ENCODE measurements around the gene FAM81A.

DNA sequence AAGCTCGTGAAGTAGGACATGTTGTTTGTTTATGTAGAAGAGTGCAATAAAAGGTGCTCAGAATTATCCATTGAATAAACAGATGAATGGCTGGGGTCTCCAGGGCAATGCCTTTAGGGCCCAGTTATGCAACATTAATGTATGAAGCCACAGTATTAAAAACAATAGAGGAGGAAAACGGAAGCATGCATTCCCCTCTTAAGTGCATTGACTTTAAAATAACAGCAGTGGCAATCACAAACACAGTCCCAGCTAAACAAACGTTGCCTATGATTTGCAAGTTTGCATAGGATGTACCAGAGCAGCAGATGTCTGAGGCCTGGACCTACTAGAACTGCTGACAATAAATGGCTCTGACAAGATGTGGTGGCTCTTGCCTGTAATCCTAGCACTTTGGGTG lies 113.0 kb downstream of the FAM81A start:
- TF ChIP-seq, protein P1, sequence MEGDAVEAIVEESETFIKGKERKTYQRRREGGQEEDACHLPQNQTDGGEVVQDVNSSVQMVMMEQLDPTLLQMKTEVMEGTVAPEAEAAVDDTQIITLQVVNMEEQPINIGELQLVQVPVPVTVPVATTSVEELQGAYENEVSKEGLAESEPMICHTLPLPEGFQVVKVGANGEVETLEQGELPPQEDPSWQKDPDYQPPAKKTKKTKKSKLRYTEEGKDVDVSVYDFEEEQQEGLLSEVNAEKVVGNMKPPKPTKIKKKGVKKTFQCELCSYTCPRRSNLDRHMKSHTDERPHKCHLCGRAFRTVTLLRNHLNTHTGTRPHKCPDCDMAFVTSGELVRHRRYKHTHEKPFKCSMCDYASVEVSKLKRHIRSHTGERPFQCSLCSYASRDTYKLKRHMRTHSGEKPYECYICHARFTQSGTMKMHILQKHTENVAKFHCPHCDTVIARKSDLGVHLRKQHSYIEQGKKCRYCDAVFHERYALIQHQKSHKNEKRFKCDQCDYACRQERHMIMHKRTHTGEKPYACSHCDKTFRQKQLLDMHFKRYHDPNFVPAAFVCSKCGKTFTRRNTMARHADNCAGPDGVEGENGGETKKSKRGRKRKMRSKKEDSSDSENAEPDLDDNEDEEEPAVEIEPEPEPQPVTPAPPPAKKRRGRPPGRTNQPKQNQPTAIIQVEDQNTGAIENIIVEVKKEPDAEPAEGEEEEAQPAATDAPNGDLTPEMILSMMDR (IDR thresholded peaks at IDR 0.05) = no peak
- TF ChIP-seq POLR2A (IDR thresholded peaks at IDR 0.05) = no peak

All from transverse colon (tissue), 3 donors.